ENCODE results near the gene KRT15. TPM values are rescaled to one million over a fixed set of nuclear protein-coding genes. Genes with fewer than 3 reads are reported as not detected.
A peak's percentile ranks its signal among the peaks of the same experiment; 100 is the strongest.

Gene KRT15
- not detected for total RNA-seq
- long read RNA-seq = 0 reads

DNA sequence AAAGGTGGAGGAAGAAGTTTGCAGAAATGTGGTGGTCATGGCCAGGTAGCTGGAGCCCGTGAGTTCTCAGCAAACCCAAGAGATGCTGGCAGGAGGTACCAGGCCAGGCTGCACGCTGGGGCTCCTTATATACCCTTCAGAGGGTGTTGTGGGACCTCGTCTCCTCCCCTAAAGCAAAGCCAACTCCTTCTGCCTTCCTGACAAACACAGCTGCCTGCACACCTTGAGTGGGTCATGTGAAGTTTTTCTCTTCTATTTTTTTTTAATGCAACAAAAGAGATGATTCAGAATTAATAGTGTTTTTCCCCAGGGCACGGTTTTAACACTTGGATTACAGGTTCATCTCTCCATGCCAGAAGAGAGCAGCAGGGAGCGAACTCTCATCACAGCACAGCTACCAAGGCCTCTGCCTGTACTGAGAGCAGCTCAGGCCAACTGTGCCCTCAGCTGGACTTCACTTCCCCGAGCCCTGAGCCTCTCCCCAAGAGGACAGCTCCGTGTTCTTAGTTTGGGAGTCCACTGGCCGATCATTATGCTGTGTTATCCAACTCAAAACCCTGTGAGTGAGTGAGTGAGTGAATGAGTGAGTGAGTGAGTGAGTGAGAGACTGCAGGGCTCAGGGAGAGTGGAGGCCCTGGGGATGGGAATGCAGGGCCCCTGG lies at the start of gene KRT15:
TSS of gene KRT15 (minus strand) at position 102 of the 661 bp plus-strand sequence. CDS start at position 39, 63 bp downstream.
- DNase-seq (ENCODE audit: low spot score) = no peak
- intact Hi-C loops (cut with DNase I) = no loop called here

GRCh38 chr17:41567317-41567716 lies 48.6 kb upstream of the KRT15 start:
- no peak for DNase-seq (ENCODE audit: low spot score)
- intact Hi-C loops (cut with DNase I) = no loop called here

- DNase-seq (ENCODE audit: low spot score) = no peak
- intact Hi-C loops (cut with DNase I) = no loop called here
These were observed 46.6 kb upstream of the KRT15 start for GRCh38 chr17:41565338-41565737.

DNA sequence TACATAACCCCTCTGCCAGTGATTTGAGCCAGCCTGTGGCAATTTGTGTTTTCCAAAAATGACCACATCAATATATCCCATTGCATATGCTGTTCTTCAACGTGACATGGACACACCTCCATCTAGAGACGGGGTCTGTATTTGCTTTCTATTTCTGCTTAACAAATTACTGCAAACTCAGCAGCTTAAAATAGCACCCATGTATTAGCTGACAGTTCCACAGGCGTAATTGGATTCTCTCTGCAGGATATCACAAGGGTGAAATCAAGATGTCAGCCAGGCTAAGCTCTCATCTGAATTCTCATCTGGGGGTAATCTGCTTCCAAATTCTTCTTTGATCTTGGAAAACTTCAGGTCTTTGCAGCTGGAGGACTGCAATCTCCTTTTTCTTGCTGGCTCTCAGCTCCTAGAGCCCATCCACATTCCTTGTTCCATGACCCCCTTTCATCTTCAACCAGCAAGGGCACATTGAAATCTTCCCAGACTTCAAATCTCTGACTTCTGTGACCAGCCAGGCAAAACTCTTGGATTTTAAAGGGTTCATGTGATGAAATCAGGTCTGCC lies 45.0 kb upstream of the KRT15 start:
- no peak for DNase-seq (ENCODE audit: low spot score)
- intact Hi-C loops (cut with DNase I) = no loop called here

GRCh38 chr17:41561554-41561953 lies 42.9 kb upstream of the KRT15 start:
- no peak for DNase-seq (ENCODE audit: low spot score)
- intact Hi-C loops (cut with DNase I) = no loop called here

- DNase-seq (ENCODE audit: low spot score) = no peak
- intact Hi-C loops (cut with DNase I) = no loop called here
These were observed 40.9 kb upstream of the KRT15 start for GRCh38 chr17:41559548-41559947.

GRCh38 chr17:41556931-41557330 lies 38.2 kb upstream of the KRT15 start:
- DNase-seq (ENCODE audit: low spot score) = no peak
- intact Hi-C loops (cut with DNase I) = no loop called here

- intact Hi-C loops (cut with DNase I) = no loop called here
- DNase-seq (ENCODE audit: low spot score) = no peak
These were observed 37.6 kb upstream of the KRT15 start for GRCh38 chr17:41556306-41556705.

GRCh38 chr17:41555105-41555887 lies 36.6 kb upstream of the KRT15 start:
- DNase-seq (ENCODE audit: low spot score) = no peak
- intact Hi-C loops (cut with DNase I) = no loop called here

GRCh38 chr17:41553987-41554680 lies 35.4 kb upstream of the KRT15 start:
- DNase-seq (ENCODE audit: low spot score) = no peak
- intact Hi-C loops (cut with DNase I) = no loop called here

GRCh38 chr17:41553176-41553575 lies 34.5 kb upstream of the KRT15 start:
- intact Hi-C loops (cut with DNase I) = no loop called here
- no peak for DNase-seq (ENCODE audit: low spot score)

GRCh38 chr17:41552455-41552854 lies 33.8 kb upstream of the KRT15 start:
- no peak for DNase-seq (ENCODE audit: low spot score)
- intact Hi-C loops (cut with DNase I) = no loop called here

DNA sequence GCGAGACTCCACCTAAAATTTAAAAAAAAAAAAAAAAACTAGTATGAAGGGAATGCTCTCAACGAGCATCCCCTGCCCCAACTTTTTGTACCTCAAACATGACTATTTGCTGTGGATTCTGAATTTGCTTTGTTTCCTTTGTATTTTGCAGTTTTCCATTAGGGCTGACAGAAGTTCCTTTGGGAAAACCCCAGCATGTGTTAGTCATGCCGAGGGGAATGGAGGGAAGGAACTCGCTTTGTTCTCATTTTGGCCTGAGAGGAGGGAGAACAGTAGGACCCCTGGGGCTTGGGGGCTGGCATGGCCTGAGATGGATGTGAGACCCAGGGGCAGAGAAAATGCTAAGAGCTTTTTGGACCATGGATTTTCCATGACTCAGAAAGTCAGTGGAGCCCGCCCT lies 32.7 kb upstream of the KRT15 start:
- DNase-seq (ENCODE audit: low spot score) = no peak
- intact Hi-C loops (cut with DNase I) = no loop called here

- DNase-seq (ENCODE audit: low spot score) = no peak
- intact Hi-C loops (cut with DNase I) = loop anchor here (1.0 to 2.0 kb wide), 3 partner anchors 99 to 641 kb away; no protein-coding TSS in a partner anchor
These were observed 30.9 kb upstream of the KRT15 start for GRCh38 chr17:41549596-41550039.

GRCh38 chr17:41548844-41549595 lies 30.3 kb upstream of the KRT15 start:
- intact Hi-C loops (cut with DNase I) = loop anchor here (1.0 to 2.0 kb wide), 3 partner anchors 99 to 640 kb away; no protein-coding TSS in a partner anchor
- peak; percentile 94 for DNase-seq (ENCODE audit: low spot score)

DNA sequence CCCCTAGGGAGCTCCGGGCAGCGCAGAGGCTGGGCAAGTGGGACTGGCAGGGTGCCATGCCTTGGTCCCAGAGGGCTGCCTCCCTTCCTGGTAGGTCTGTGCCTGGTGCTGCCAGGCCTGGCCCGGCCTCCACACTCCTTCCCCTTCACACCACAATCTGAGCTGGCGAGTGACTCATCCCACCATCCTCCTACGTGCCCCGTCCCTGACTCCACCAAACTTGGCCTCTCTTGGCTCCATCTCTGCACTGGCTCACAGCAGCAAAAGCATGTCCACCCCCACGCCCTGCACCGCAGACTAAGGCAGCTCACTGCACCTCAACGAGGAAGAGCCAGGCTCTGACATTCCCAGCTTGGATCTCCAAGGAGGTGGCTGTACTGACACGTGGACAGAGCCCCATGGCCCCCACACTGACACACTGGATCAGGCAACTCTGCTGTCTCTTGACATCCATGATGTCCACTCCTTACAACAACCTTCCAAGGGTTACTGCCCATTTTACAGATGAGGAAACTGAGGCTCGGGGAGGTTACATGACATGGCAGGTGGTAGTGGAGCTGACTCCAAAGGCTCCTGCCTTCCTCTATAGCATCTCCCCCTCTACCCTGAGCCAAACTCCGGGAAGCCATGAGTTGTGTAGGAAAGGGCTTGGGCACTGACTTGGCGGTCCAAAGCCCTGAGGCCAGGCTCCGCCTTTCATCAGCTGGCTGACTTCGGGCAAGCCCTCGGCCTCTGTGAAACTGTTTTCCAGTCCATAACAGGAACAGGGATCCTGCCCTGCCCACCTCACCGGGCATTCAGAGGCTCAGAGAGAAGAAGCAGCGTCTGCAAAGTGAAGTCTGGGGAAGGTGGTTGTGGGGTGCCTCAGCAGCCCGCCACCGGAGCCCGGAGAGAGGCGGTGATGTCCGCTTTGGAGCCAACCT lies 29.5 kb upstream of the KRT15 start:
- intact Hi-C loops (cut with DNase I) = loop anchor here (2.0 kb wide), 1 partner anchor 639 kb away; no protein-coding TSS in a partner anchor
- peak; percentile 79 for DNase-seq (ENCODE audit: low spot score)

GRCh38 chr17:41547378-41547841 lies 28.7 kb upstream of the KRT15 start:
- no peak for DNase-seq (ENCODE audit: low spot score)
- intact Hi-C loops (cut with DNase I) = no loop called here

DNA sequence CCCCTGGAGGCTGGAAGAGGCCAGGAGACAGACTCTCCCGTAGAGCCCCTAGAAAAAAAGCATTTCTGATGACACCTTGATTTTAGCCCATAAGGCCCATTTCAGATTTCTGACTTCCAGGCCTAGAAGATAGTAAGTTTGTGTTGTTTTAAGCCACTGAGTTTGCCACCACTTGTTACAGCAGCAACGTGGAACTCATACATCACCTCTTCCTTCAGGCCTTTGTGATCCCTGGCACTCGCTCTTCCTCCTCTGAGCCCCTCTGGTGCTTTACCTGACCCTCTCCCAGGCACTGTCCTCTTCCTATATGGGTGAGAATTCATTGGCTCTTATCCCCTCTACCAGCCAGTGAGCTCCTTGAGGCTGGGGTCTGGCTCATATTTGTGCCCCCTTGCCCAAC lies 28.1 kb upstream of the KRT15 start:
- intact Hi-C loops (cut with DNase I) = no loop called here

More for the DNA sequence above, 28.1 kb upstream of the KRT15 start:
- DNase-seq (ENCODE audit: low spot score) = no peak

Data from cardiac septum (tissue), 1 donor.